H1 (cell line): Measurements from ENCODE around the gene ATP2B3. TPM values are rescaled to one million over a fixed set of nuclear protein-coding genes. Genes with fewer than 3 reads are reported as not detected.

Source experiments
- CTCF ChIA-PET: fragments of 300-600 bp; sonication (Branson Sonifier 250); formaldehyde crosslinking; loops from one replicate; lab custom pipeline; 2021; ENCODE audit not compliant: partially characterized antibody; lab: Charles Lee
- POLR2A ChIA-PET: fragments of 300-600 bp; sonication (Branson Sonifier 250); formaldehyde crosslinking; loops from one replicate; lab custom pipeline; 2021; ENCODE audit warnings: inconsistent platforms; ENCODE audit not compliant: partially characterized antibody; lab: Charles Lee
- DNase-seq, 2 experiments: peaks; one replicate each; pipeline versions ENCODE4 v3.0.0 to v3.0.0-alpha.2; 2010 to 2022; ENCODE audit warnings: low spot score in 2 of 2, low read depth in 1 of 2, mixed read lengths in 1 of 2
- FAIRE-seq: peaks from 2 replicates; lab custom pipeline; 2011; peaks lifted over from hg19 to GRCh38; lab: Jason Lieb, UNC
- H2AFZ ChIP-seq: 2 replicates; pipeline ENCODE4 v1.8.1; 2012; ENCODE audit warnings: low read length, inconsistent platforms
- H2AK5ac ChIP-seq: 2 replicates; pipeline ENCODE4 v1.6.1; 2013; ENCODE audit warnings: low read depth, low read length
- H2BK120ac ChIP-seq: replicated peaks from 2 replicates; pipeline ENCODE3; 2013; ENCODE audit warnings: low read depth, low read length, inconsistent platforms
- H2BK12ac ChIP-seq: 2 replicates; pipeline ENCODE4 v1.6.1; 2013; ENCODE audit warnings: low read depth, low read length
- H2BK15ac ChIP-seq: 2 replicates; pipeline ENCODE4 v1.6.1; 2013; ENCODE audit warnings: low read length
- H2BK20ac ChIP-seq: 2 replicates; pipeline ENCODE4 v1.6.1; 2013; ENCODE audit warnings: low read length
- H2BK5ac ChIP-seq: 2 replicates; pipeline ENCODE4 v1.6.1; 2013; ENCODE audit warnings: low read depth, low read length
- H3K14ac ChIP-seq: 2 replicates; pipeline ENCODE4 v1.6.1; 2013; ENCODE audit warnings: inconsistent platforms; ENCODE audit not compliant: insufficient read length
- H3K18ac ChIP-seq: 2 replicates; pipeline ENCODE4 v1.6.1; 2013; ENCODE audit warnings: low read length; ENCODE audit errors: extremely low read depth
- H3K23ac ChIP-seq: 2 replicates; pipeline ENCODE4 v1.6.1; 2013; ENCODE audit warnings: inconsistent platforms; ENCODE audit not compliant: insufficient read length
- H3K23me2 ChIP-seq: 2 replicates; pipeline ENCODE4 v1.6.1; 2013; ENCODE audit warnings: low read depth, low read length
- H3K27ac ChIP-seq: 2 replicates; pipeline ENCODE4 v1.6.1; 2011; ENCODE audit warnings: low read depth, low read length, inconsistent platforms
- H3K27me3 ChIP-seq, 4 experiments: replicated peaks in 1 of 4; 1 replicate in 1 of 4; 2 replicates in 3 of 4; pipeline versions ENCODE4 v1.6.1 to v1.8.1; 2011 to 2013; ENCODE audit warnings: low read length in 3 of 4, mild to moderate bottlenecking in 3 of 4, inconsistent platforms in 2 of 4, mixed read lengths in 2 of 4, moderate library complexity in 1 of 4; ENCODE audit not compliant: control insufficient read depth in 3 of 4, insufficient read depth in 3 of 4; ENCODE audit errors: extremely low read depth in 1 of 4
- H3K36me3 ChIP-seq, 4 experiments: 2 replicates each; pipeline versions ENCODE4 v1.6.1 to v1.8.1; 2011 to 2013; ENCODE audit warnings: mild to moderate bottlenecking in 4 of 4, low read length in 3 of 4, moderate library complexity in 2 of 4, control low read depth in 1 of 4, inconsistent platforms in 1 of 4; ENCODE audit not compliant: insufficient read depth in 4 of 4, control insufficient read depth in 2 of 4
- H3K4ac ChIP-seq: replicated peaks from 2 replicates; pipeline ENCODE3; 2013; ENCODE audit warnings: low read length, low read depth, mixed read lengths, inconsistent platforms; ENCODE audit not compliant: insufficient read length
- H3K4me1 ChIP-seq, 4 experiments: replicated peaks in 1 of 4; 1 replicate in 1 of 4; 2 replicates in 3 of 4; pipeline versions ENCODE4 v1.6.1 to v1.8.1; 2011 to 2013; ENCODE audit warnings: low read length in 3 of 4, inconsistent platforms in 2 of 4, mixed read lengths in 1 of 4; ENCODE audit not compliant: insufficient read depth in 4 of 4, control insufficient read depth in 3 of 4
- H3K4me2 ChIP-seq, 2 experiments: 2 replicates each; pipeline versions ENCODE4 v1.6.1 to v1.8.1; 2011 to 2013; ENCODE audit warnings: low read depth in 2 of 2, low read length in 2 of 2, control low read depth in 1 of 2, inconsistent platforms in 1 of 2, mild to moderate bottlenecking in 1 of 2; ENCODE audit not compliant: insufficient read depth in 1 of 2
- H3K4me3 ChIP-seq, 4 experiments: fragments of 200-600, 300-600 bp in 1 of 4; sonication (generic), shearing (Covaris generic), sonication (Bioruptor Twin) in 1 of 4; 2 replicates each; pipeline versions ENCODE4 v1.5.1 to v1.8.1; 2011 to 2016; ENCODE audit warnings: low read length in 4 of 4, low read depth in 3 of 4, control low read depth in 2 of 4, inconsistent platforms in 2 of 4, mild to moderate bottlenecking in 2 of 4, mixed read lengths in 1 of 4, moderate library complexity in 1 of 4; ENCODE audit not compliant: insufficient read depth in 2 of 4; ENCODE audit errors: extremely low read depth in 1 of 4
- H3K56ac ChIP-seq: replicated peaks from 2 replicates; pipeline ENCODE3; 2013; ENCODE audit warnings: low read depth, mild to moderate bottlenecking, mixed read lengths, low read length, inconsistent platforms; ENCODE audit not compliant: insufficient read length
- H3K79me1 ChIP-seq: 2 replicates; pipeline ENCODE4 v1.6.1; 2013; ENCODE audit warnings: low read depth, low read length, control low read depth
- H3K79me2 ChIP-seq, 2 experiments: 2 replicates each; pipeline versions ENCODE4 v1.6.1 to v1.8.1; 2012 to 2013; ENCODE audit warnings: low read length in 2 of 2, mild to moderate bottlenecking in 2 of 2, inconsistent platforms in 1 of 2; ENCODE audit not compliant: insufficient read depth in 2 of 2, control insufficient read depth in 1 of 2
- H3K9ac ChIP-seq, 4 experiments: replicated peaks in 1 of 4; 1 replicate in 1 of 4; 2 replicates in 3 of 4; pipeline versions ENCODE4 v1.6.1 to v1.8.1; 2011 to 2013; ENCODE audit warnings: low read depth in 3 of 4, low read length in 3 of 4, control low read depth in 2 of 4, mild to moderate bottlenecking in 2 of 4, moderate library complexity in 2 of 4, inconsistent platforms in 1 of 4; ENCODE audit errors: extremely low read depth in 1 of 4
- H3K9me3 ChIP-seq, 2 experiments: 2 replicates each; pipeline versions ENCODE4 v1.6.1 to v1.8.1; 2012 to 2013; ENCODE audit warnings: mild to moderate bottlenecking in 2 of 2, moderate library complexity in 2 of 2, control low read depth in 1 of 2, inconsistent platforms in 1 of 2, low read depth in 1 of 2, low read length in 1 of 2, mixed read lengths in 1 of 2; ENCODE audit not compliant: insufficient read depth in 2 of 2
- H4K20me1 ChIP-seq, 2 experiments: replicated peaks in 1 of 2; 2 replicates each; pipeline versions ENCODE3 to v1.8.1; 2011 to 2013; ENCODE audit warnings: inconsistent platforms in 2 of 2, low read length in 2 of 2, mild to moderate bottlenecking in 1 of 2; ENCODE audit not compliant: insufficient read depth in 2 of 2, control insufficient read depth in 1 of 2
- H4K5ac ChIP-seq: 2 replicates; pipeline ENCODE4 v1.6.1; 2013; ENCODE audit warnings: low read length, low read depth, mixed read lengths, inconsistent platforms; ENCODE audit not compliant: insufficient read length
- H4K8ac ChIP-seq: 2 replicates; pipeline ENCODE4 v1.8.0; 2013; ENCODE audit warnings: mild to moderate bottlenecking, moderate library complexity, low read length, inconsistent platforms; ENCODE audit not compliant: insufficient read depth; ENCODE audit errors: extremely low read depth
- H4K91ac ChIP-seq: replicated peaks from 2 replicates; pipeline ENCODE3; 2013; ENCODE audit warnings: low read length, mixed read lengths, inconsistent platforms; ENCODE audit not compliant: insufficient read length
- EP300 ChIP-seq, 2 experiments: IDR thresholded peaks; 1 replicate in 1 of 2; 2 replicates in 1 of 2; pipeline ENCODE4 v1.6.1; 2011 to 2012; ENCODE audit warnings: low read depth in 2 of 2, low read length in 2 of 2, mild to moderate bottlenecking in 2 of 2, borderline replicate concordance in 1 of 2, inconsistent platforms in 1 of 2, moderate library complexity in 1 of 2
- EZH2 ChIP-seq: fragments of 200-600 bp; sonication (generic); IDR thresholded peaks from 2 replicates; pipeline ENCODE4 v1.7.1; 2012; ENCODE audit warnings: low read depth, mild to moderate bottlenecking, moderate library complexity, low read length, inconsistent platforms; ENCODE audit not compliant: severe bottlenecking
- POLR2AphosphoS5 ChIP-seq: IDR thresholded peaks from 2 replicates; pipeline ENCODE4 v1.6.1; 2011; ENCODE audit warnings: low read depth, low read length
- SIN3A ChIP-seq, 2 experiments: IDR thresholded peaks in 1 of 2; conservative IDR thresholded peaks in 1 of 2; 2 replicates each; pipeline ENCODE4 v1.6.1; 2011 to 2012; ENCODE audit warnings: low read length in 2 of 2, improper control_type of control experiment in 1 of 2, low read depth in 1 of 2, mild to moderate bottlenecking in 1 of 2
- WGBS, 2 experiments: shearing (Covaris generic) in 1 of 2; methylation state at CpG; one replicate each; pipeline versions ENCODE4 v1.1.6 to v1.1.7; 2013 to 2015; ENCODE audit warnings: low lambda C conversion rate in 2 of 2, mixed read lengths in 2 of 2, inconsistent platforms in 1 of 2, low coverage in 1 of 2, missing lambda C conversion rate in 1 of 2; ENCODE audit not compliant: insufficient replicate concordance in 2 of 2, insufficient coverage in 1 of 2, insufficient read length in 1 of 2; ENCODE audit errors: extremely low coverage in 1 of 2, missing lambda C conversion rate in 1 of 2; 5-methylcytosine and 5-hydroxymethylcytosine counted together
- polyA plus RNA-seq, 7 experiments: library from polyadenylated mRNA; depleted of rRNA in 3 of 7; stranded (reverse) in 5 of 7; unstranded in 2 of 7; fragments of >200 nt in 5 of 7; fragments of 200-250 nt in 2 of 7; gene quantifications; 1 replicate in 5 of 7; 2 replicates in 1 of 7; 4 replicates in 1 of 7; pipeline versions ENCODE4 v1.2.1 to v1.2.3, GENCODE V29; 2011 to 2013; ENCODE audit warnings: missing spikeins in 2 of 7, mixed read lengths in 2 of 7
- total RNA-seq: library from RNA; stranded (reverse); fragmentation: NEBNext Ultra II Directional; extraction: Animal tissue kit (Norgen Biotek cat#: 25700); gene quantifications from 2 replicates; pipeline ENCODE4 v1.2.1, GENCODE V29; 2021

The ATP2B3 gene
- total and polyA plus RNA-seq, 2 of the 8 experiments (the other 6 are each of a cell fraction or from before 2014, with no cell fraction given) = 0.14 to 0.19 TPM

DNA sequence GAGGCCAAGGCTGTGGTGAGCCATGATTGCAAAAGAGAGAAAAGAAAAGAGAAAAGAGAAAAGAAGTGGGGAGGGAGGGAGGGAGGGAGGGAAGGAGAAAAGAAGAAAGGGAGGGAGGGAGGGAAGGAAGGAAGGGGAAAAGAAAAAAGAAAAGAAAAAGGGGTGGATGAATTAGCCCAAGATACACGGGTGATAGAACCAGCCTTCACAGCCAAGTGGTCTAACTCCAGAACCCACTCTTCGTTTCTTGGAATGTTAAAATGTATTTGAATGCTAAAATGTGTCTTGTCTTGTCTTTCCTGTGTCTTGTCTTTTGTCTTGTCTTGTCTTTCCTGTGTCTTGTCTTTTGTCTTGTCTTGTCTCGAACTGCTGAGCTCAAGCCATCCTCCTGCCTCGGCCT lies 68.4 kb downstream of the ATP2B3 start:
- Histone ChIP-seq H2AK5ac (no peak overlapping the region), H3K18ac (no peak overlapping the region), H3K9me3 (no peaks in the 10 kb centered on the region), H2BK5ac (no peak overlapping the region), H4K5ac (no peak overlapping the region), H4K8ac (no peak overlapping the region), H2BK12ac (no peak overlapping the region), H4K20me1 (no peaks in the 10 kb centered on the region), H3K4me3 (no peak overlapping the region), H3K4ac (no peak overlapping the region), H3K79me1 (no peaks in the 10 kb centered on the region), H2BK20ac (no peak overlapping the region), H2BK120ac (no peak overlapping the region), H2AFZ (no peak overlapping the region), H3K4me2 (no peak overlapping the region), H3K36me3 (0 out of 8 replicates have a peak, but pooled peaks cover 0 to 4% (median 0%) of the 10 kb centered on the region in 4 experiments), H3K56ac (no peak overlapping the region), H3K9ac (no peak overlapping the region), H2BK15ac (no peak overlapping the region), H3K27ac (no peak overlapping the region), H3K23ac (no peak overlapping the region), H3K4me1 (peaks cover 0 to 5% (median 0%) of the 10 kb centered on the region in 4 experiments; a peak in 2 of 7 replicates), H3K79me2 (no peaks in the 10 kb centered on the region), H4K91ac (no peak overlapping the region), H3K14ac (no peak overlapping the region), H3K23me2 (no peaks in the 10 kb centered on the region), H3K27me3 (no peaks in the 10 kb centered on the region)
- FAIRE-seq (no peak), DNase-seq (no peak)
- 86% methylated on average over 2 of the region's 4 CpGs; no CpG with 5 or more reads in 1 of the 2 experiments for WGBS, 2 experiments
- ChIA-PET POLR2A (interaction anchor here (0.6 to 1.3 kb wide), 2 partner anchors 14 to 31 kb away, joined by 3 read pairs; no protein-coding TSS in a partner anchor), CTCF (interaction anchor here (0.7 to 2.1 kb wide), 2 partner anchors 46 to 556 kb away, joined by 5 to 6 read pairs; no protein-coding TSS in a partner anchor)
- TF ChIP-seq POLR2AphosphoS5 (no peak), SIN3A (conservative IDR thresholded peaks at IDR 0.05 in 1 of 2, IDR thresholded peaks at IDR 0.05 in 1 of 2; ENCODE audit: low read depth in 1 of 2, low read length in 2 of 2) (no peak), EP300 (IDR thresholded peaks at IDR 0.05; ENCODE audit: borderline replicate concordance in 1 of 2, low read depth in 2 of 2, low read length in 2 of 2) (no peak), EZH2 (no peak)
